Adrenal gland (tissue), 5 donors: ENCODE data around the gene TTYH2.

Source experiments
- POLR2A ChIP-seq, 2 donors: fragments of 450-650 bp; IDR thresholded peaks; one replicate each; pipeline ENCODE4 v1.6.1; 2017; ENCODE audit warnings: antibody characterized with exemption in 2 of 2, mild to moderate bottlenecking in 2 of 2, moderate library complexity in 1 of 2
- TF ChIP-seq, protein P1 (sequence below), 6 experiments: fragments of 450-650 bp in 4 of 6; fragments of 200-600 bp in 2 of 6; sonication (generic) in 1 of 6; IDR thresholded peaks; 1 replicate in 5 of 6; 2 replicates in 1 of 6; pipeline versions ENCODE4 v1.5.1 to v1.8.0; 2016 to 2021; ENCODE audit warnings: antibody characterized with exemption in 6 of 6, mild to moderate bottlenecking in 2 of 6, moderate library complexity in 1 of 6
- donor health status: DM: no; HTN: no; CAD: no.

- TF ChIP-seq POLR2A (IDR thresholded peaks at IDR 0.05), result no peak
- TF ChIP-seq, protein P1, sequence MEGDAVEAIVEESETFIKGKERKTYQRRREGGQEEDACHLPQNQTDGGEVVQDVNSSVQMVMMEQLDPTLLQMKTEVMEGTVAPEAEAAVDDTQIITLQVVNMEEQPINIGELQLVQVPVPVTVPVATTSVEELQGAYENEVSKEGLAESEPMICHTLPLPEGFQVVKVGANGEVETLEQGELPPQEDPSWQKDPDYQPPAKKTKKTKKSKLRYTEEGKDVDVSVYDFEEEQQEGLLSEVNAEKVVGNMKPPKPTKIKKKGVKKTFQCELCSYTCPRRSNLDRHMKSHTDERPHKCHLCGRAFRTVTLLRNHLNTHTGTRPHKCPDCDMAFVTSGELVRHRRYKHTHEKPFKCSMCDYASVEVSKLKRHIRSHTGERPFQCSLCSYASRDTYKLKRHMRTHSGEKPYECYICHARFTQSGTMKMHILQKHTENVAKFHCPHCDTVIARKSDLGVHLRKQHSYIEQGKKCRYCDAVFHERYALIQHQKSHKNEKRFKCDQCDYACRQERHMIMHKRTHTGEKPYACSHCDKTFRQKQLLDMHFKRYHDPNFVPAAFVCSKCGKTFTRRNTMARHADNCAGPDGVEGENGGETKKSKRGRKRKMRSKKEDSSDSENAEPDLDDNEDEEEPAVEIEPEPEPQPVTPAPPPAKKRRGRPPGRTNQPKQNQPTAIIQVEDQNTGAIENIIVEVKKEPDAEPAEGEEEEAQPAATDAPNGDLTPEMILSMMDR (IDR thresholded peaks at IDR 0.05), result no peak
These were observed 36.3 kb upstream of the TTYH2 start for GRCh38 chr17:74177018-74177450.
